Heart left ventricle (tissue), 16 donors: ENCODE results near the gene PAEP. TPM values are rescaled to one million over a fixed set of nuclear protein-coding genes. Genes with fewer than 3 reads are reported as not detected.

Source experiments
- ATAC-seq, 4 donors: fragments of 200-7000 bp; cut with Tn5 transposase; one replicate each; pipeline ENCODE4 v1.9.1; 2020 to 2022; ENCODE audit warnings: moderate library complexity in 4 of 4, mild to moderate bottlenecking in 3 of 4, moderate number of reproducible peaks in 1 of 4
- DNase-seq, 5 donors: peaks; one replicate each; pipeline ENCODE4 v3.0.0-alpha.2; 2020
- H3K27ac ChIP-seq, 12 donors: fragments of 200-600 bp; sonication (generic) in 4 of 12; one replicate each; pipeline versions ENCODE4 v1.5.0 to v1.8.0; 2016 to 2022; ENCODE audit warnings: mild to moderate bottlenecking in 2 of 12
- H3K27me3 ChIP-seq, 9 donors: fragments of 200-600 bp; sonication (generic) in 2 of 9; one replicate each; pipeline versions ENCODE4 v1.5.1 to v1.8.0; 2016 to 2022; ENCODE audit warnings: mild to moderate bottlenecking in 3 of 9
- H3K36me3 ChIP-seq, 9 donors: fragments of 200-600 bp; sonication (generic) in 2 of 9; one replicate each; pipeline versions ENCODE4 v1.5.0 to v1.8.0; 2018 to 2022; ENCODE audit warnings: mild to moderate bottlenecking in 2 of 9
- H3K4me1 ChIP-seq, 12 donors: fragments of 200-600 bp; sonication (generic) in 4 of 12; one replicate each; pipeline versions ENCODE4 v1.5.0 to v1.8.0; 2016 to 2022; ENCODE audit warnings: mild to moderate bottlenecking in 3 of 12
- H3K4me3 ChIP-seq, 12 donors: fragments of 200-600 bp; sonication (generic) in 4 of 12; one replicate each; pipeline versions ENCODE4 v1.5.0 to v1.8.0; 2017 to 2022; ENCODE audit warnings: mild to moderate bottlenecking in 9 of 12, moderate library complexity in 4 of 12
- H3K9me3 ChIP-seq, 12 donors: fragments of 200-600 bp; sonication (generic) in 4 of 12; one replicate each; pipeline versions ENCODE4 v1.5.0 to v1.8.0; 2016 to 2022; ENCODE audit warnings: mild to moderate bottlenecking in 1 of 12
- POLR2A ChIP-seq, 2 donors: fragments of 450-650 bp; IDR thresholded peaks; one replicate each; pipeline ENCODE4 v1.6.1; 2017; ENCODE audit warnings: antibody characterized with exemption in 2 of 2, mild to moderate bottlenecking in 2 of 2, moderate library complexity in 2 of 2
- WGBS, 4 donors: extraction: QIAGEN DNeasy Blood & Tissue Kit in 2 of 4; methylation state at CpG; one replicate each; pipeline versions ENCODE4 v1.1.5 to v1.1.7; 2013 to 2018; 5-methylcytosine and 5-hydroxymethylcytosine counted together
- intact Hi-C, 10 donors: fragments of 100-400 bp; cut with DNase I; formaldehyde crosslinking; loops; one replicate each; pipeline versions ENCODE4 v1.11.1 to v1.14.2; 2022
- polyA plus RNA-seq, 2 donors: library from polyadenylated mRNA; stranded (reverse); fragments of 200-250 nt; gene quantifications; one replicate each; pipeline ENCODE4 v1.2.3, GENCODE V29; 2013
- total RNA-seq, 9 donors: library from RNA; depleted of rRNA in 2 of 9; stranded (reverse); fragments of >200 nt in 2 of 9; fragmentation: NEBNext Ultra II Directional in 3 of 9; extraction: Animal tissue kit (Norgen Biotek cat#: 25700) in 3 of 9; gene quantifications; one replicate each; pipeline versions ENCODE4 v1.1.0 to v1.2.4, GENCODE V29; 2016 to 2023
- TF ChIP-seq, protein P1 (sequence below), 12 donors: fragments of 200-600 bp; sonication (generic) in 4 of 12; IDR thresholded peaks; one replicate each; pipeline versions ENCODE4 v1.5.0 to v1.8.0; 2018 to 2022; ENCODE audit warnings: antibody characterized with exemption in 12 of 12, mild to moderate bottlenecking in 5 of 12
- donor health status: ischemic (EF 13 %, LVEDD 7.1; RV severe dilation, severe dysfunction).
- donor health status: healthy with polysubstance abuse.
- donor health status: DM: no; HTN: yes; CAD: no.
- donor health status: DM: no; HTN: no; CAD: no.
- donor health status: ischemic (EF 25% LVEDD 6.9; RV normal size, moderate dysfunction).
- donor health status: ischemic (EF 25% LVEDD 5.7; RV mildly dilated, moderate dysfunction).
- donor health status: healthy.
- donor health status: DM: yes; HTN: yes; CAD: no.
- donor health status: ischemic (EF 35%, LVEDD 5.7; RV mildly dilated, moderate dysfunction).
- donor health status: nonischemic (EF 11% LVEDD 7.7; RV severe dilation, severe dysfunction).
- donor health status: DM: yes; HTN: yes; CAD: no.
- donor health status: PGD.
- donor health status: ischemic (EF 29% LVEDD 5.4; RV normal size, mild dysfunction).
- donor health status: nonischemic (EF 23%, LVEDD 6.1; RV moderate dilation, normal function).

PAEP gene
- total and polyA plus RNA-seq, 11 donors, result not detected

GRCh38 chr9:135580664-135581380 is 19.3 kb downstream of the PAEP start:
- Histone ChIP-seq H3K9me3 (no peaks in the 10 kb centered on the region), H3K4me3 (no peak overlapping the region), H3K27me3 (peaks cover 0 to 4% (median 0%) of the 10 kb centered on the region in 9 donors), H3K27ac (no peak overlapping the region), H3K36me3 (no peaks in the 10 kb centered on the region), H3K4me1 (no peaks in the 10 kb centered on the region)
- no peak for DNase-seq
- ATAC-seq, result no peak
- intact Hi-C loops, result no loop called here
- TF ChIP-seq, protein P1, sequence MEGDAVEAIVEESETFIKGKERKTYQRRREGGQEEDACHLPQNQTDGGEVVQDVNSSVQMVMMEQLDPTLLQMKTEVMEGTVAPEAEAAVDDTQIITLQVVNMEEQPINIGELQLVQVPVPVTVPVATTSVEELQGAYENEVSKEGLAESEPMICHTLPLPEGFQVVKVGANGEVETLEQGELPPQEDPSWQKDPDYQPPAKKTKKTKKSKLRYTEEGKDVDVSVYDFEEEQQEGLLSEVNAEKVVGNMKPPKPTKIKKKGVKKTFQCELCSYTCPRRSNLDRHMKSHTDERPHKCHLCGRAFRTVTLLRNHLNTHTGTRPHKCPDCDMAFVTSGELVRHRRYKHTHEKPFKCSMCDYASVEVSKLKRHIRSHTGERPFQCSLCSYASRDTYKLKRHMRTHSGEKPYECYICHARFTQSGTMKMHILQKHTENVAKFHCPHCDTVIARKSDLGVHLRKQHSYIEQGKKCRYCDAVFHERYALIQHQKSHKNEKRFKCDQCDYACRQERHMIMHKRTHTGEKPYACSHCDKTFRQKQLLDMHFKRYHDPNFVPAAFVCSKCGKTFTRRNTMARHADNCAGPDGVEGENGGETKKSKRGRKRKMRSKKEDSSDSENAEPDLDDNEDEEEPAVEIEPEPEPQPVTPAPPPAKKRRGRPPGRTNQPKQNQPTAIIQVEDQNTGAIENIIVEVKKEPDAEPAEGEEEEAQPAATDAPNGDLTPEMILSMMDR (IDR thresholded peaks at IDR 0.05), result no peak
- no peak for TF ChIP-seq POLR2A (IDR thresholded peaks at IDR 0.05)
- 84 to 92% (median 88%) methylated on average over 11 of the region's 11 CpGs for WGBS, 4 donors

- no peak for ATAC-seq
- H3K36me3 ChIP-seq, result no peaks in the 10 kb centered on the region
- no peak overlapping the region for H3K27ac ChIP-seq
- H3K4me1 ChIP-seq, result no peaks in the 10 kb centered on the region
- H3K27me3 ChIP-seq, result peaks cover 0 to 4% (median 0%) of the 10 kb centered on the region in 9 donors
- no peak overlapping the region for H3K4me3 ChIP-seq
- DNase-seq, result no peak
- no peaks in the 10 kb centered on the region for H3K9me3 ChIP-seq
- WGBS, 4 donors, result 86 to 90% (median 89%) methylated on average over 18 of the region's 18 CpGs
- intact Hi-C loops, result no loop called here
- no peak for TF ChIP-seq POLR2A (IDR thresholded peaks at IDR 0.05)
- TF ChIP-seq, protein P1 (IDR thresholded peaks at IDR 0.05), result no peak
Observed at GRCh38 chr9:135581636-135582426, 20.3 kb downstream of the PAEP start.

DNA sequence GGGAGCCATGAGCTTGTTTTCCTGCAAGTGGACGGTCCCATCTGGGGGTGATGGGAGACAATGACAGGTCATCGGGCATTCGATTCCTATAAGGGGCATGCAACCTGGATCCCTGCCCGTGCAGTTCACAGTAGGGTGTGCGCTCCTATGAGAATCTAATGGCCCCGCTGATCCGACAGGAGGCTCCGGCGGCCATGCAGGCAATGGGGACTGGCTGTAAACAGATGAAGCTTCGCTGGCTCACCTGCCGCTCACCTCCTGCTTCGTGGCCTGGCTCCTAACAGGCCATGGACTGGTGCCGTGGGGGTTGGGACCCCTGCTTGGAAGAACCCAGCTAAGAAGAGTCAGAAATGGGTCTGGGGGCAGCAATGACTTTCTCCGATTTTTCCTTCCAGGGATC is 21.0 kb downstream of the PAEP start:
- H3K36me3 ChIP-seq, result no peaks in the 10 kb centered on the region
- H3K4me1 ChIP-seq, result no peaks in the 10 kb centered on the region
- no peaks in the 10 kb centered on the region for H3K9me3 ChIP-seq
- H3K27me3 ChIP-seq, result peaks cover 0 to 4% (median 0%) of the 10 kb centered on the region in 9 donors
- DNase-seq, result no peak
- no peak for ATAC-seq
- intact Hi-C loops, result no loop called here
- no peak for TF ChIP-seq POLR2A (IDR thresholded peaks at IDR 0.05)
- TF ChIP-seq, protein P1 (IDR thresholded peaks at IDR 0.05), result no peak
- H3K4me3 ChIP-seq, result no peak overlapping the region
- WGBS, 4 donors, result 90 to 94% (median 91%) methylated on average over 14 of the region's 14 CpGs
- no peak overlapping the region for H3K27ac ChIP-seq

- ATAC-seq (no peak), DNase-seq (no peak)
- Histone ChIP-seq H3K9me3 (no peaks in the 10 kb centered on the region), H3K36me3 (no peaks in the 10 kb centered on the region), H3K4me1 (no peaks in the 10 kb centered on the region), H3K4me3 (no peak overlapping the region), H3K27ac (no peak overlapping the region), H3K27me3 (peaks cover 0 to 4% (median 0%) of the 10 kb centered on the region in 9 donors)
- intact Hi-C loops, result no loop called here
- 73 to 89% (median 78%) methylated on average over 15 to 19 of the region's 19 CpGs for WGBS, 4 donors
- no peak for TF ChIP-seq POLR2A (IDR thresholded peaks at IDR 0.05)
- TF ChIP-seq, protein P1 (IDR thresholded peaks at IDR 0.05), result no peak
Observed at GRCh38 chr9:135582966-135583687, 21.6 kb downstream of the PAEP start.
